ENCODE results near the gene ARHGDIB. TPM values are rescaled to one million over a fixed set of nuclear protein-coding genes. Genes with fewer than 3 reads are reported as not detected.

Gene ARHGDIB
- total RNA-seq, 1 donor from 2014 or later: 313 TPM

- peaks cover 100% of the 10 kb centered on the region for H3K4me1 ChIP-seq
- no peak for DNase-seq
- no peak overlapping the region for H3K4me3 ChIP-seq
- intact Hi-C loops (cut with DNase I): no loop called here
- ATAC-seq: peak in 1 of 2 donors; percentile 24
- H3K27me3 ChIP-seq (ENCODE audit: low read depth): no peaks in the 10 kb centered on the region
- peak overlapping the region; percentile 75 for H3K27ac ChIP-seq
- peaks cover 41% of the 10 kb centered on the region for H3K36me3 ChIP-seq
- no peaks in the 10 kb centered on the region for H3K9me3 ChIP-seq
- no peak for TF ChIP-seq CTCF (IDR thresholded peaks at IDR 0.05)
Measured at GRCh38 chr12:14950982-14951746, 10.2 kb downstream of the ARHGDIB start.

DNA sequence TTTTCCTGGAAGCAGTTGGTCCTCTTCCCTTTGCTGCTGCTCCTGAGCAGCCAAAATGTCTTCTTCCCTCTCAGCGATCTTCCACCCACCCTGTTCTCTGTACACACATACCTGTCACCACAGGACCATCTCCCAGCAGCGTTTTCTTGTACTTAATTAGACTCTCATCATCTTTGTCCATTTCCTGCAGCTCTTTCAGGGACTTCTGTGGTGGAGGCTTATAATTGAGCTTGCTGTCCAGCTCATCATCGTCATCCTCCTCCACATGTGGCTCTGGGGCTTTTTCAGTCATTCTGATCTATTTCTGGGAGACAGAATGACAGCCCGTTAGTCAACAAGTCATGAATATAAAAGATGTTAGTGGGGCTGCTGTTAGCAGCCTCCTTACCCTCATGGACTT lies 11.0 kb downstream of the ARHGDIB start:
- Histone ChIP-seq H3K27ac (peak overlapping the region; percentile 75), H3K4me3 (no peak overlapping the region), H3K9me3 (no peaks in the 10 kb centered on the region), H3K27me3 (ENCODE audit: low read depth) (no peaks in the 10 kb centered on the region), H3K4me1 (peaks cover 99% of the 10 kb centered on the region), H3K36me3 (peaks cover 48% of the 10 kb centered on the region)
- ATAC-seq: no peak
- DNase-seq: no peak
- intact Hi-C loops (cut with DNase I): no loop called here
- TF ChIP-seq CTCF (IDR thresholded peaks at IDR 0.05): no peak

DNA sequence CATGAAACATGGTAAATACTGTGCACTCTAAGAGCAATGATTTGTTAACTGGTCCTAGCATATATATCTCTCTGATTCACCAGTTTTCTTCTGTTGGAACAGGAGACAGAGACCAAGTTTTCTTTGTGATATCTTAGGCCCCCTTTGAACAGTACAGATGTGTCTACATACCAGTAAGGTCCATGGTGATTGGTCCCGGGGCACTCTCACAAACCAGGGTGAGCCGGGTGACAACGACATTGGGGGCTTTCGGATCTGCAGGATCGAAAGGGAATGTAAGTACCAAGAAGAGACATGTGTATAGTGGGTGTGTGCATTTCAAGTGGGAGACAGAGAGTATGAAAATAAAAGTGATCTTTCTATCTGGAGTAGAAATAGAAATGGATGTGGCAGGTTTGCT lies 11.8 kb downstream of the ARHGDIB start:
- no peak overlapping the region for H3K4me3 ChIP-seq
- no peaks in the 10 kb centered on the region for H3K27me3 ChIP-seq (ENCODE audit: low read depth)
- no peak for ATAC-seq
- H3K4me1 ChIP-seq: peaks cover 94% of the 10 kb centered on the region
- H3K9me3 ChIP-seq: no peaks in the 10 kb centered on the region
- no peak for TF ChIP-seq CTCF (IDR thresholded peaks at IDR 0.05)
- DNase-seq: no peak
- H3K27ac ChIP-seq: peak overlapping the region; percentile 16
- H3K36me3 ChIP-seq: peaks cover 56% of the 10 kb centered on the region
- intact Hi-C loops (cut with DNase I): no loop called here

DNA sequence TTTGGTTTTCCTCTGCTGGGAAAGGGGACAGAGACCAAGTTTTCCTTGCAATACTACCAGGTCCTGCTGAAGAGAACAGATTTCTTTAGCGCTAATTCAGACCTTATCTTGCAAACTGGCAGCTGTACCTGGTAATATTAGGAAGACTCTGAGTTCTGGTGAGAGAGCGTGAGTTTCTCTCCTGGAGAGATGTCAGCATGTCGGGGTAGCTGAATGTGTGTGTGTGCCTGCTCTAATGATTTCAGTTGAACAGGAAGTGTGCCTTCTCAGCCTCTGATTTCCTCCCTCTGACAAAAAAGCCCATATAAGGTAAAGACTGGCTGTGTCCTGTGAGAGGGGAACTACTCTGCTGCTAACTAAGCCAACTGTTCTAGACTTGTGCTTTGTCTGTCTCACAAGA lies 12.7 kb downstream of the ARHGDIB start:
- no peaks in the 10 kb centered on the region for H3K27me3 ChIP-seq (ENCODE audit: low read depth)
- peak overlapping the region; percentile 75 for H3K27ac ChIP-seq
- ATAC-seq (peak; percentile 74 to 87), DNase-seq (no peak)
- H3K4me3 ChIP-seq: peak overlapping the region; percentile 20
- intact Hi-C loops (cut with DNase I): no loop called here
- H3K4me1 ChIP-seq: peaks cover 84% of the 10 kb centered on the region
- no peaks in the 10 kb centered on the region for H3K9me3 ChIP-seq
- no peak for TF ChIP-seq CTCF (IDR thresholded peaks at IDR 0.05)
- H3K36me3 ChIP-seq: peaks cover 61% of the 10 kb centered on the region

- H3K27ac ChIP-seq: peak overlapping the region; percentile 75
- peaks cover 66% of the 10 kb centered on the region for H3K4me1 ChIP-seq
- H3K27me3 ChIP-seq (ENCODE audit: low read depth): no peaks in the 10 kb centered on the region
- no peak for TF ChIP-seq CTCF (IDR thresholded peaks at IDR 0.05)
- ATAC-seq: peak in 1 of 2 donors; percentile 48
- H3K36me3 ChIP-seq: peaks cover 78% of the 10 kb centered on the region
- no peak overlapping the region for H3K4me3 ChIP-seq
- no peaks in the 10 kb centered on the region for H3K9me3 ChIP-seq
- intact Hi-C loops (cut with DNase I): no loop called here
- DNase-seq: no peak
Measured at GRCh38 chr12:14946861-14947260, 14.5 kb downstream of the ARHGDIB start.
